NT2/D1 (cell line): ENCODE results near the gene SMC1A.
A peak's percentile ranks its signal among the peaks of the same experiment; 100 is the strongest.

Source experiments
- DNase-seq: peaks from one replicate; pipeline ENCODE4 v3.0.0-alpha.2; 2011; ENCODE audit warnings: low read depth, low spot score
- H3K27me3 ChIP-seq: 2 replicates; pipeline ENCODE4 v1.6.0; 2011; ENCODE audit warnings: mild to moderate bottlenecking; ENCODE audit not compliant: insufficient read length, insufficient read depth
- H3K36me3 ChIP-seq: 2 replicates; pipeline ENCODE4 v1.6.1; 2011; ENCODE audit warnings: mild to moderate bottlenecking, low read length, mixed read lengths; ENCODE audit not compliant: insufficient read depth, insufficient read length
- H3K4me1 ChIP-seq: 2 replicates; pipeline ENCODE4 v1.5.1; 2011; ENCODE audit not compliant: insufficient read depth, insufficient read length
- H3K4me3 ChIP-seq: 2 replicates; pipeline ENCODE4 v1.5.1; 2011; ENCODE audit warnings: low read depth; ENCODE audit not compliant: insufficient read length
- H3K9ac ChIP-seq: 2 replicates; pipeline ENCODE4 v1.6.0; 2011; ENCODE audit warnings: low read depth; ENCODE audit not compliant: insufficient read length
- H3K9me3 ChIP-seq: 2 replicates; pipeline ENCODE4 v1.5.1; 2011; ENCODE audit warnings: mild to moderate bottlenecking, low read length; ENCODE audit not compliant: insufficient read depth
- SUZ12 ChIP-seq: IDR thresholded peaks from 2 replicates; pipeline ENCODE4 v1.6.1; 2011; ENCODE audit not compliant: insufficient read length, insufficient read depth; ENCODE audit errors: extremely low read depth
- YY1 ChIP-seq: IDR thresholded peaks from 2 replicates; pipeline ENCODE4 v1.6.1; 2011; ENCODE audit not compliant: insufficient read length, insufficient read depth
- ZNF274 ChIP-seq: IDR thresholded peaks from 2 replicates; pipeline ENCODE4 v1.6.1; 2011; ENCODE audit warnings: mild to moderate bottlenecking, low read depth, low read length

Gene SMC1A

DNA sequence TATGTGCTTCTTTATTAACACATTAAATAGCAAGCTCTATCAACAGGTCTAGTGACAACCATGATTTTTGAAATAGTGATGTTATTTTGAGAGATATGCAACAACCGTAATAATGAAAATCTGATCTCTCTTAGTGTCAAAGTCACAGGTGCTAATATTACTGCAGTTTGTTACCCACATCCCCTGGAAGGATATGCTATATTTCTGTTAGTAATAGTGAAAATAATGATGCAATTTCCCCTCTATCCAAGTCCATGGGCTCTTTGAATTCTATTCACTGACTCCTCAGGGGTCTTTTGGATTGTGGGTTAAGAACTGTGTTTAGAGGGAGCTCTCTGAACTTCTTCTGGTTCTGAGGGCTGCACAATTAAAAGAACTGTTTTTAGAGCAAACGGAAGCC, 14.8 kb upstream of the SMC1A start:
- H3K36me3 ChIP-seq: peaks cover 7% of the 10 kb centered on the region
- no peaks in the 10 kb centered on the region for H3K9me3 ChIP-seq
- TF ChIP-seq YY1 (no peak), SUZ12 (no peak), ZNF274 (no peak)
- H3K4me1 ChIP-seq: peaks cover 9% of the 10 kb centered on the region
- DNase-seq: no peak
- H3K4me3 ChIP-seq: no peak overlapping the region
- H3K27me3 ChIP-seq: peaks cover 51% of the 10 kb centered on the region
- H3K9ac ChIP-seq: no peak overlapping the region

DNA sequence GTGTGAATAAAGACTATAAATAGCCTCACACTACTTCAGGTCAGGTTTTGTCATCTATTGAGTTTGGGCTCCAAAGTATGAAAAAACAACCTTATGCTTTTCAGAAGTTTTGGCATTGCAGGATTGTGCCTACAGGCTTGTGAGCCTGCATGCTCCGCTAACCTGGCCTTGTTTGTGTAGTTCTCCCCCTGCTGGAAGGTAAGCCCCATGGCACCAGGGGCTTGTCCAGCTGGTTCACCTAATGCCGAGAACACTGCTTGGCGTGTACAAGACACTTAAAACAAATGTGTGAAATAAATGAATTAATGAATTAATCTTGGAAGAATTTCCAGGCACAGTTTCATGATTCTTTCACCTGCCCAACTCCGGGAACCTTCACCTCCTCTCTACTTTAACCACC, 13.5 kb upstream of the SMC1A start:
- Histone ChIP-seq H3K4me1 (peaks cover 8% of the 10 kb centered on the region), H3K36me3 (peaks cover 19% of the 10 kb centered on the region), H3K9me3 (no peaks in the 10 kb centered on the region), H3K4me3 (no peak overlapping the region), H3K27me3 (peaks cover 40% of the 10 kb centered on the region), H3K9ac (no peak overlapping the region)
- peak; percentile 77 for DNase-seq
- TF ChIP-seq YY1: no peak
- TF ChIP-seq ZNF274: no peak
- no peak for TF ChIP-seq SUZ12

DNA sequence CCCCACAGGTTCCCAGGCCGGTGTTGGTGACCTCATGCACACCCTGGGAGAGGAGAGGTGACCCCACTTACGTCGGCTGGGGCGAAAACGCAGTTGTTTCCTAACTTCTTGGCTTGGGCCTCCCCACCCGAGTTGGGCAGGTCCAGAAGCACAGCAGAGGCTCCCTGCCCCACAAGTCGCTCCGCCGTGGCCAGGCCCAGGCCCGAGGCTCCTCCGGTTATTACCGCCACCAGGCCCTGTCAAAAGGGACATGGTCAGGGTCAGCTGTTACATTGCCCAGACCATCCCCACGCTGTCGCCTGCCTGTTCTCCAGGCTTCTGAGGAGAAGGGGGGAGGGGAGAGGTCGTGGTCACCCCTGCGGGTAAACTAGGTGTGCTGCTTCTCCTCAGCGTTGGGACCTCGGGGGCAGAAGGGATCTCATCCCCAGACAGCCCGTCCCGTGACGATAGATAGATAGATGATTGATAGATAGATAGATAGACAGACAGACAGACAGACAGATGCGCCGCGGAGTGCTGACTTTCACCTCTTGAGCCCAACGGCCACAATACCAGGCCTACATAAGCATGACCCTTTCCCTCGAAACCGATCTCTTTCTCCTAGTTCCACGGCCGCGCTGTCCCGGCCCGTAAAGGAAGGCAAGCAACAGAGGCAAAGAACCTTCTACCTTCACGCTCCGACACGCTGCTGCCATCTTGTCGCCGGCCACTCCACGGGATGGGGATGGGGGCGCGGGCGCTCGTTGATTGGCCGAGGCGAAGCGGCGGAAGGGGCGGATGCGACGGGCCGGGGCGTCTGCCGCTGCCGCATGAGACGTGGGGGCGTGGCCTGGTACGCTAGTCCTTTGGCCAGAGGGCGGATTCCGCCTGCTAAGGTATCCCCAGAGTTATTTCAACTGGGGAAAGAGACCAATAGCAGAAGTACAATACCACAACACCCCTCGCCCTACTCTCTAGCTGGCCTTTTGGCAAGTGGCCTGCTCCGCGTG, 11.5 kb upstream of the SMC1A start, which contains the start of gene HSD17B10:
TSS of gene HSD17B10 (minus strand) at position 720 of the 989 bp plus-strand sequence. CDS start at position 695, 25 bp downstream.
- Histone ChIP-seq H3K9me3 (no peaks in the 10 kb centered on the region), H3K9ac (peak within 1 kb of the TSS; percentile 96), H3K36me3 (peaks cover 39% of the 10 kb centered on the region), H3K27me3 (peaks cover 22% of the 10 kb centered on the region), H3K4me3 (peak within 1 kb of the TSS; percentile 98), H3K4me1 (peaks cover 3% of the 10 kb centered on the region)
- TF ChIP-seq YY1 (peak; percentile 76), SUZ12 (no peak)
- DNase-seq: peak; percentile 93

DNA sequence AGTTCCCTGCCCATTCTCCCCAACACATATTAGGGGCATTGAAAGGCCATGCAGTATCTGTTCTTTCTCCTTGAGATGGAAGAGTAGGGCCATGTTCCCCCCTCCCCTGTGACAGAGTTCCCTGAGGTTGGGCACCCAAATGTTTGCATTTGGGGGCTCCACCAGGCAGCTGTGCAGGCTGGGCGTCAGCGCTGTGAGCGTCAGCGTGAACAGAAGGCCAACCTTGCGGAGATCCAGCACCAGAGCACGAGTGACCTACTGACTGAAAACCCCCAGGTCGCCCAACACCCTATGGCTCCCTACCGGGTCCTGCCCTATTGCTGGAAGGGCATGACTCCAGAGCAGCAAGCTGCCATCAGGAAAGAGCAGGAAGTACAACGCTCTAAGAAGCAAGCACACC, 7.8 kb upstream of the SMC1A start:
- H3K9me3 ChIP-seq: no peaks in the 10 kb centered on the region
- TF ChIP-seq ZNF274 (no peak), YY1 (no peak), SUZ12 (no peak)
- peaks cover 3% of the 10 kb centered on the region for H3K4me1 ChIP-seq
- no peak for DNase-seq
- H3K4me3 ChIP-seq: no peak overlapping the region
- H3K36me3 ChIP-seq: peaks cover 59% of the 10 kb centered on the region
- no peaks in the 10 kb centered on the region for H3K27me3 ChIP-seq
- H3K9ac ChIP-seq: no peak overlapping the region

DNA sequence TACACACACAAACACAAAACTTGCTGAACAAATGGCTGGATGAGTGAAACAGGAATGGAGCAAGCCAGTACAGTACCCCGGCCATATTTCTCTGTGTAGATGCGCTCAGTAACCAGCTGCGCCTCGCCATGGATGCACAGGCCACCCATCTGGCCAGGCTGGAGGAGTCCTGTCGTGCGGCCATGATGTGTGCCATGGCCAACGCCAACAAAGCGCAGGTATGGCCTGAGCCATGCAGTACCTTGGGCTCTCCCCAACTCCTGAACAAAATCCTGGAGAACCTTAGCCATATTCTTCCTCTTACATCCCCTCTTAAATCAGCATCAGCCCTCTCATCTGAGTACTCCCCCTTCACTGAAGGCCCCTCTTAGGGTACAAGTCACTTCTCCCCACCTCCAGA, 7.3 kb upstream of the SMC1A start:
- TF ChIP-seq YY1 (no peak), SUZ12 (no peak), ZNF274 (no peak)
- peaks cover 3% of the 10 kb centered on the region for H3K4me1 ChIP-seq

DNA sequence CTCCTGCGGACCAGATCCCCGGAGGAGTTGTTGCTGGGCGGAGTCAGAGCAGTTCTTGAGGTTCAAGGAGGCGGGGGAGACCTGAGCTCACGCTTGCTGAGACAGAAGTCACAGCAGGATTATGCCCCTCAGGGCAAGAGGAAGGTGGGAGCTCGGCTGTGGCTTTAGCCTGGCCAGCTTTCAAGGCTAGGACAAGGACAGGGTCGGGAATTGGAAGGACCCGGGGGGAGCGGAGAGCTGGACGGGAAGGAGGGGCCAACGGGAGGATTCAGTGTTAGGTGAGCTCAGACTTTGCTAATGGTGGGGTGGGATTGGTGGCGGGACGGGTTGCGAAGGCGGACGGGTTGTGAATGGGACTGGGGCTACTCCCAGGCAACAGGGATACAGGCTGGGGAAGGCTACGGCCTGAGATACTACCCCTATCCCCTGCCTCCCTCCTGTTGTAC, 430 bp upstream of the SMC1A start, which contains the start of gene RIBC1:
TSS of gene RIBC1 (plus strand) at position 13 of the 446 bp plus-strand sequence. CDS start 3,404 bp downstream, outside the sequence.
- Histone ChIP-seq H3K9me3 (no peaks in the 10 kb centered on the region), H3K36me3 (peaks cover 40% of the 10 kb centered on the region), H3K9ac (peak within 1 kb of the TSS; percentile 99), H3K4me3 (peak within 1 kb of the TSS; percentile 96), H3K4me1 (peaks cover 9% of the 10 kb centered on the region), H3K27me3 (no peaks in the 10 kb centered on the region)
- TF ChIP-seq YY1: no peak
- peak; percentile 44 for DNase-seq

More for the DNA sequence above, 7.3 kb upstream of the SMC1A start:
- DNase-seq: no peak
- Histone ChIP-seq H3K9ac (no peak overlapping the region), H3K36me3 (peaks cover 59% of the 10 kb centered on the region), H3K27me3 (no peaks in the 10 kb centered on the region), H3K4me3 (no peak overlapping the region), H3K9me3 (no peaks in the 10 kb centered on the region)

DNA sequence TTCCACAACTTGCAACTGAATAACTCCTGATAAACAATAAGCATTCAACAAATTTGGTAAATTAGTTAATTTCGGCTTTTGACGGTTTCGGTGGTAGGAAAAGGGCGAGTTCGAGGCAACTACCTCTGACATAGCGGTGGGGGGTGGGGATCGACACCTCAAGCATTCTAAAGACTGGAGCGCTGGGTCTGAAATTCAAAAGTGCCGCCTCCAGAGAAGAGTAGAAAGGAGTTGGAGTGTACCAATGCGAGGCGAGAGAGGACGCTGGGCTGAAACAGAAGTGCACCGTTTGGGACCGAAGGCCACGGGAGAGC, 725 bp downstream of the SMC1A start:
- Histone ChIP-seq H3K4me1 (peaks cover 9% of the 10 kb centered on the region), H3K36me3 (peaks cover 39% of the 10 kb centered on the region), H3K27me3 (no peaks in the 10 kb centered on the region), H3K9ac (peak overlapping the region; percentile 99), H3K9me3 (no peaks in the 10 kb centered on the region), H3K4me3 (peak overlapping the region; percentile 96)
- TF ChIP-seq ZNF274: no peak
- no peak for DNase-seq
